ENCODE measurements around the gene DLST. TPM values are rescaled to one million over a fixed set of nuclear protein-coding genes. Genes with fewer than 3 reads are reported as not detected.

The DLST gene
- total RNA-seq, 1 donor from 2014 or later = 90.4 TPM

GRCh38 chr14:74937171-74937570 lies 55.5 kb downstream of the DLST start:
- no peak for ATAC-seq (ENCODE audit: low read depth)
- Mint-ChIP-seq H3K4me3 (no peak overlapping the region), H3K27me3 (no peaks in the 10 kb centered on the region), H3K4me1 (peaks cover 61% of the 10 kb centered on the region), H3K36me3 (ENCODE audit: low read depth) (no peaks in the 10 kb centered on the region), H3K27ac (no peak overlapping the region), H3K9me3 (no peaks in the 10 kb centered on the region)
- TF ChIP-seq CTCF (IDR thresholded peaks at IDR 0.05) = no peak
- CTCF ChIA-PET = interaction anchor here (1.1 to 1.6 kb wide), 2 partner anchors 9 to 11 kb away, joined by 3 to 8 read pairs; no protein-coding TSS in a partner anchor
- intact Hi-C loops (cut with micrococcal nuclease) = no loop called here
- no peak for DNase-seq
- POLR2A ChIA-PET = no interaction called here

GRCh38 chr14:74938531-74939495 lies 57.1 kb downstream of the DLST start:
- ChIA-PET CTCF (interaction anchor here (1.2 kb wide), 1 partner anchor 33 kb away, joined by 4 read pairs; no protein-coding TSS in a partner anchor), POLR2A (interaction anchor here (1.0 to 1.5 kb wide), 4 partner anchors 13 to 64 kb away, joined by 3 to 8 read pairs (median 4); partner anchors contain the start of gene RPS6KL1)
- no peaks in the 10 kb centered on the region for H3K27me3 Mint-ChIP-seq
- H3K4me1 Mint-ChIP-seq = peaks cover 68% of the 10 kb centered on the region
- TF ChIP-seq CTCF (IDR thresholded peaks at IDR 0.05) = no peak
- peak overlapping the region; percentile 62 for H3K27ac Mint-ChIP-seq
- H3K9me3 Mint-ChIP-seq = no peaks in the 10 kb centered on the region
- no peak for DNase-seq
- intact Hi-C loops (cut with micrococcal nuclease) = no loop called here
- no peak for ATAC-seq (ENCODE audit: low read depth)
- no peak overlapping the region for H3K4me3 Mint-ChIP-seq
- H3K36me3 Mint-ChIP-seq (ENCODE audit: low read depth) = no peaks in the 10 kb centered on the region

GRCh38 chr14:74940956-74941565 lies 59.3 kb downstream of the DLST start:
- Mint-ChIP-seq H3K27ac (peak overlapping the region; percentile 84), H3K27me3 (no peaks in the 10 kb centered on the region), H3K36me3 (ENCODE audit: low read depth) (no peaks in the 10 kb centered on the region), H3K4me1 (peaks cover 56% of the 10 kb centered on the region), H3K4me3 (peak overlapping the region; percentile 64), H3K9me3 (no peaks in the 10 kb centered on the region)
- POLR2A ChIA-PET = interaction anchor here (0.5 to 2.2 kb wide), 7 partner anchors 18 to 353 kb away, joined by 3 to 11 read pairs (median 5); partner anchors contain the start of genes NEK9 and RPS6KL1
- no peak for TF ChIP-seq CTCF (IDR thresholded peaks at IDR 0.05)
- CTCF ChIA-PET = interaction anchor here (0.9 to 3.1 kb wide), 3 partner anchors 35 to 147 kb away, joined by 4 to 15 read pairs (median 8); no protein-coding TSS in a partner anchor
- no peak for DNase-seq
- no peak for ATAC-seq (ENCODE audit: low read depth)
- intact Hi-C loops (cut with micrococcal nuclease) = loop anchor here (1.0 to 10.0 kb wide), 6 partner anchors 18 to 539 kb away; partner anchors contain the start of genes EIF2B2, ISCA2, NPC2 and RPS6KL1

- intact Hi-C loops (cut with micrococcal nuclease) = loop anchor here (5.0 to 10.0 kb wide), 4 partner anchors 34 to 539 kb away; partner anchors contain the start of genes ISCA2 and NPC2
- Mint-ChIP-seq H3K36me3 (ENCODE audit: low read depth) (no peaks in the 10 kb centered on the region), H3K27me3 (no peaks in the 10 kb centered on the region), H3K9me3 (no peaks in the 10 kb centered on the region), H3K27ac (peak overlapping the region; percentile 80), H3K4me1 (peaks cover 59% of the 10 kb centered on the region), H3K4me3 (peak overlapping the region; percentile 64)
- POLR2A ChIA-PET = interaction anchor here (0.5 to 2.2 kb wide), 9 partner anchors 18 to 714 kb away, joined by 3 to 11 read pairs (median 5); partner anchors contain the start of genes NEK9 and RPS6KL1
- CTCF ChIA-PET = interaction anchor here (0.9 to 3.1 kb wide), 3 partner anchors 36 to 147 kb away, joined by 4 to 15 read pairs (median 8); no protein-coding TSS in a partner anchor
- DNase-seq = peak; percentile 41
- TF ChIP-seq CTCF (IDR thresholded peaks at IDR 0.05) = no peak
- ATAC-seq (ENCODE audit: low read depth) = peak; percentile 35
Measured at GRCh38 chr14:74941676-74942097, 60.0 kb downstream of the DLST start.

Data from activated B cell treated with CpG ODN at 0.5 μM for 24 hours (primary cell).